Peyer's patch (tissue), 4 donors: ENCODE data around the gene TUBGCP3. TPM values are rescaled to one million over a fixed set of nuclear protein-coding genes. Genes with fewer than 3 reads are reported as not detected.

Experiments
- DNase-seq, 3 donors: peaks; one replicate each; pipeline ENCODE4 v3.0.0-alpha.2; 2017 to 2019
- H3K27ac ChIP-seq, 4 donors: fragments of 200-600 bp; sonication (generic); one replicate each; pipeline ENCODE4 v1.5.1; 2016 to 2019
- H3K27me3 ChIP-seq, 2 donors: fragments of 200-600 bp; sonication (generic); one replicate each; pipeline ENCODE4 v1.5.1; 2019
- H3K36me3 ChIP-seq, 3 donors: fragments of 200-600 bp; sonication (generic); one replicate each; pipeline ENCODE4 v1.5.1; 2016 to 2019
- H3K4me1 ChIP-seq, 4 donors: fragments of 200-600 bp; sonication (generic); one replicate each; pipeline ENCODE4 v1.5.1; 2016 to 2019
- H3K4me3 ChIP-seq, 4 donors: fragments of 200-600 bp; sonication (generic); 1 replicate in 3 of 4; 2 replicates in 1 of 4; pipeline ENCODE4 v1.5.1; 2016 to 2019; ENCODE audit warnings: mild to moderate bottlenecking in 1 of 4
- H3K9me3 ChIP-seq, 4 donors: fragments of 200-600 bp; sonication (generic); one replicate each; pipeline ENCODE4 v1.5.1; 2016 to 2019; ENCODE audit warnings: mild to moderate bottlenecking in 1 of 4
- CTCF ChIP-seq, 6 experiments: fragments of 450-650 bp in 4 of 6; fragments of 200-600 bp in 2 of 6; sonication (generic) in 1 of 6; IDR thresholded peaks; one replicate each; pipeline ENCODE4 v1.5.1; 2017 to 2019; ENCODE audit warnings: antibody characterized with exemption in 6 of 6, mild to moderate bottlenecking in 3 of 6, moderate library complexity in 1 of 6
- POLR2A ChIP-seq, 2 donors: fragments of 450-650 bp; IDR thresholded peaks; one replicate each; pipeline ENCODE4 v1.5.1; 2017; ENCODE audit warnings: antibody characterized with exemption in 2 of 2, mild to moderate bottlenecking in 2 of 2, moderate library complexity in 2 of 2
- total RNA-seq, 4 donors: library from RNA; depleted of rRNA; stranded (reverse); fragments of >200 nt; gene quantifications; one replicate each; pipeline ENCODE4 v1.1.0, GENCODE V29; 2016

TUBGCP3 gene
- total RNA-seq, 4 donors from 2014 or later = 32.2 to 75.9 (median 43.6) TPM

GRCh38 chr13:112452380-112453206 is 135.4 kb downstream of the TUBGCP3 start:
- DNase-seq = no peak
- no peak overlapping the region for H3K27ac ChIP-seq
- H3K4me1 ChIP-seq = no peaks in the 10 kb centered on the region
- TF ChIP-seq POLR2A (IDR thresholded peaks at IDR 0.05) (no peak), CTCF (IDR thresholded peaks at IDR 0.05) (no peak)
- no peaks in the 10 kb centered on the region for H3K27me3 ChIP-seq
- H3K4me3 ChIP-seq = no peak overlapping the region
- no peaks in the 10 kb centered on the region for H3K9me3 ChIP-seq
- H3K36me3 ChIP-seq = no peaks in the 10 kb centered on the region

GRCh38 chr13:112451512-112452379 is 136.2 kb downstream of the TUBGCP3 start:
- no peaks in the 10 kb centered on the region for H3K36me3 ChIP-seq
- TF ChIP-seq CTCF (IDR thresholded peaks at IDR 0.05) (no peak), POLR2A (IDR thresholded peaks at IDR 0.05) (no peak)
- H3K27ac ChIP-seq = no peak overlapping the region
- H3K9me3 ChIP-seq = no peaks in the 10 kb centered on the region
- H3K4me3 ChIP-seq = no peak overlapping the region
- H3K27me3 ChIP-seq = no peaks in the 10 kb centered on the region
- no peak for DNase-seq
- H3K4me1 ChIP-seq = no peaks in the 10 kb centered on the region

GRCh38 chr13:112450904-112451240 is 137.1 kb downstream of the TUBGCP3 start:
- DNase-seq = no peak
- H3K36me3 ChIP-seq = no peaks in the 10 kb centered on the region
- H3K4me1 ChIP-seq = no peaks in the 10 kb centered on the region
- TF ChIP-seq POLR2A (IDR thresholded peaks at IDR 0.05) = no peak
- no peak for TF ChIP-seq CTCF (IDR thresholded peaks at IDR 0.05)
- no peak overlapping the region for H3K4me3 ChIP-seq
- no peaks in the 10 kb centered on the region for H3K9me3 ChIP-seq
- no peaks in the 10 kb centered on the region for H3K27me3 ChIP-seq
- no peak overlapping the region for H3K27ac ChIP-seq

DNA sequence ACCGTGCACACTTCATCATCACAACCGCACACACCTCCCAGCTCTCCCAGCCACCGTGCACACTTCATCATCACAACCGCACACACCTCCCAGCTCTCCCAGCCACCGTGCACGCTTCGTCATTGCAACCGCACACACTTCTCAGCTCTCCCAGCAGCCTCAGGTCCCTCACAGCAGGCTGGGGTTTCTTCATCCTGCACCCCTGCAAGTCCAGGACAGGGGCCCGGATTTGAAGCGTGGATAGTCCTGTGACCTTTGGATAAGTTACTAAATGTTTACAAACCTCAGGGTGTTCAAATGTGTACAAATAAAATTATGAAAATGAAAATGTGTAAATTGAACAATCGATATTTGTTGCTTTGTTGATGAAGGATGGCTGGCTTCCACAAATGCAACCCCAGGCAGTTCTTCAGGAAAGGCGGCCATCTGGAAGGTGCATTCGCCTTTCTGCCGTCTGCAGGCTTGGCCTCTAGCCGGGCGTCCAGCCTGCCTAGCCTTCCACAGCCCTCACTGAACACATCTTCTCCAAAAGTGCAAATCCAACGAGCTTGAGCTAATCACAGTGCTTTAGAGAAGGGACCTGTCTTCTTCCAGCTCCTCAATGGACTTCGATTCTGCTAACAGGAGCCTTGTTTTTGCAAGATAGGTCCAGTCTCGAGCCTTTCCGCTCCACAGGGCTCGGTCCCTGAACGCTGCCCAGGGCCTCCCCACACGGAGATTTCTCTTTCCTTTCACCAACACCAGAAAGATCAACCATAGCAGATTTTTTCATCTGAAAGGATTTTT is 137.6 kb downstream of the TUBGCP3 start:
- H3K9me3 ChIP-seq = no peaks in the 10 kb centered on the region
- no peak overlapping the region for H3K4me3 ChIP-seq
- TF ChIP-seq POLR2A (IDR thresholded peaks at IDR 0.05) (no peak), CTCF (IDR thresholded peaks at IDR 0.05) (no peak)
- DNase-seq = no peak
- no peaks in the 10 kb centered on the region for H3K36me3 ChIP-seq
- H3K27ac ChIP-seq = no peak overlapping the region
- no peaks in the 10 kb centered on the region for H3K4me1 ChIP-seq
- no peaks in the 10 kb centered on the region for H3K27me3 ChIP-seq

GRCh38 chr13:112449545-112449930 is 138.4 kb downstream of the TUBGCP3 start:
- no peaks in the 10 kb centered on the region for H3K27me3 ChIP-seq
- H3K4me3 ChIP-seq = no peak overlapping the region
- no peaks in the 10 kb centered on the region for H3K9me3 ChIP-seq
- no peak for DNase-seq
- no peaks in the 10 kb centered on the region for H3K4me1 ChIP-seq
- TF ChIP-seq POLR2A (IDR thresholded peaks at IDR 0.05) (no peak), CTCF (IDR thresholded peaks at IDR 0.05) (no peak)
- no peak overlapping the region for H3K27ac ChIP-seq
- H3K36me3 ChIP-seq = no peaks in the 10 kb centered on the region
